ENCODE measurements around the gene MAP7D2.
A peak's percentile ranks its signal among the peaks of the same experiment; 100 is the strongest.
"Not testable (repeated sequence)": the region's sequence is repeated elsewhere in the genome, so short reads cannot be mapped to it uniquely, and the experiment has no call there.

Gene MAP7D2

GRCh38 chrX:20128670-20129069 lies 12.0 kb upstream of the MAP7D2 start:
- CTCF ChIA-PET: interaction anchor here (0.6 to 2.0 kb wide), 3 partner anchors 11 to 85 kb away, joined by 3 to 4 read pairs (median 3); no protein-coding TSS in a partner anchor
- POLR2A ChIA-PET: interaction anchor here (3.1 kb wide), 1 partner anchor 13 kb away, joined by 16 read pairs; the partner anchor contains the start of gene EIF1AX
- no peak for TF ChIP-seq ZNF394 (tag by site-specific recombination; IDR thresholded peaks at IDR 0.05; ENCODE audit: borderline replicate concordance)
- peak; percentile 79; the same call in 1 of the 2 replicates for TF ChIP-seq ZNF558 (tag by site-specific recombination; IDR thresholded peaks at IDR 0.05)
- peak; percentile 81 for TF ChIP-seq ZBTB44 (tag by site-specific recombination; IDR thresholded peaks at IDR 0.05)

GRCh38 chrX:20127440-20127839 lies 10.7 kb upstream of the MAP7D2 start:
- TF ChIP-seq ZNF654 (tag by site-specific recombination; IDR thresholded peaks at IDR 0.05; ENCODE audit: low read depth): 0 out of 2 replicates have a peak, but pooled peaks have one; percentile 7
- CTCF ChIA-PET: interaction anchor here (0.7 kb wide), 3 partner anchors 12 to 425 kb away, joined by 3 to 4 read pairs (median 3); no protein-coding TSS in a partner anchor
- POLR2A ChIA-PET: not testable (repeated sequence)

More at GRCh38 chrX:20128670-20129069, 12.0 kb upstream of the MAP7D2 start:
- Histone ChIP-seq H3K36me3 (ENCODE audit: control insufficient read depth in 2 of 2, insufficient read depth in 1 of 2, low read length in 2 of 2) (peaks cover 66 to 70% of the 10 kb centered on the region in 2 experiments), H3K4me3 (ENCODE audit: low read depth, low read length) (no peak overlapping the region), H3K9me3 (ENCODE audit: control insufficient read depth, insufficient read depth, low read depth, low read length) (no peaks in the 10 kb centered on the region), H3K4me1 (ENCODE audit: control insufficient read depth, insufficient read depth, low read length) (0 out of 2 replicates have a peak, but pooled peaks cover 2% of the 10 kb centered on the region), H3K27ac (ENCODE audit: extremely low read depth, low read depth, low read length) (no peak overlapping the region)

DNA sequence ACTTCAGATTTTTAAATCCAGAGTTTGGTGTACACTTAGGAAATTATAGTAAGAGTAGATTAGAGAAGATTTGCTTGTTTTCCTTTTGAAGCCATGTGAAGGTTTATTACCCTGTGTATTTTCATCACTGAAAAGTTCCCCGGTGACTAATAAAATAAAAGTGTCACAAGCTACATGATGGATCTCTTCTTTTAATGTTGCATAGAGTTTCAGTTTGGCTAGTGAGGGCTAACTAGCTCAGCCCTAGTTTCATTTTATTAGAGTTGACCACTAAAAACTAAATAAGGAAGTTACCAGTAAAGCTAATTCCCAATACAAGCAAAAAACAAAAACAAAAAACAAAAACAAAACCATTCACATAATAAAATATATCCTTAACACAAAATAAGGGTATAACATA lies 10.1 kb upstream of the MAP7D2 start:
- H3K4me1 ChIP-seq (ENCODE audit: control insufficient read depth, insufficient read depth, low read length); H3K4me3 ChIP-seq (ENCODE audit: low read depth, low read length); H3K9me3 ChIP-seq (ENCODE audit: control insufficient read depth, insufficient read depth, low read depth, low read length); H3K27ac ChIP-seq (ENCODE audit: extremely low read depth, low read depth, low read length); CTCF ChIA-PET; POLR2A ChIA-PET: not testable (repeated sequence)
- peaks cover 50 to 51% of the 10 kb centered on the region in 2 experiments for H3K36me3 ChIP-seq (ENCODE audit: control insufficient read depth in 2 of 2, insufficient read depth in 1 of 2, low read length in 2 of 2)
- TF ChIP-seq TCF7L2 (IDR thresholded peaks at IDR 0.05; ENCODE audit: borderline replicate concordance, low read depth, low read length): 0 out of 2 replicates have a peak, but pooled peaks have one; percentile 15

More at GRCh38 chrX:20127440-20127839, 10.7 kb upstream of the MAP7D2 start:
- H3K36me3 ChIP-seq (ENCODE audit: control insufficient read depth in 2 of 2, insufficient read depth in 1 of 2, low read length in 2 of 2): peaks cover 56 to 57% of the 10 kb centered on the region in 2 experiments
- not testable (repeated sequence) for H3K27ac ChIP-seq (ENCODE audit: extremely low read depth, low read depth, low read length); H3K4me1 ChIP-seq (ENCODE audit: control insufficient read depth, insufficient read depth, low read length); H3K4me3 ChIP-seq (ENCODE audit: low read depth, low read length); H3K9me3 ChIP-seq (ENCODE audit: control insufficient read depth, insufficient read depth, low read depth, low read length)

DNA sequence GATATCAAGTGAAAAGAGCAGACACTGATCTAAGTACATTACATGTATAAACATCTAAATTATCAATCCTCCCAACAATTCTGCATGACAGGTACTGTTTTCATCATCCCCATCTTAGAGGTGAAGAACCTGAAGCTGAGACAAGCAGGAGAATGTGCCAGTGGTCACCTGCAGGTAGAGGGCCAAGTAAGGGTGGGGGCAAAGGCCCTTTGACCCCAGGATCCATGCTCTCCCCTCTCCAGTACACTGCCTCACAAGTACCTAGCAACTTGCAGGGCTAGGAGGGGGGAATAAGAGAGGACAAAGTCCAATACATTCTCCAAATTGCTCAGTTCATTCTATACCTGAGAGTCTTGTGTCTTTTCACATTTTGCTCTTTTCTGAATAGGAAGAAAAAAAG lies 8.3 kb upstream of the MAP7D2 start:
- ChIA-PET CTCF (no interaction called here), POLR2A (no interaction called here)
- Histone ChIP-seq H3K9me3 (ENCODE audit: control insufficient read depth, insufficient read depth, low read depth, low read length) (no peaks in the 10 kb centered on the region), H3K4me3 (ENCODE audit: low read depth, low read length) (no peak overlapping the region), H3K36me3 (ENCODE audit: control insufficient read depth in 2 of 2, insufficient read depth in 1 of 2, low read length in 2 of 2) (peaks cover 32 to 34% of the 10 kb centered on the region in 2 experiments), H3K27ac (ENCODE audit: extremely low read depth, low read depth, low read length) (no peak overlapping the region), H3K4me1 (ENCODE audit: control insufficient read depth, insufficient read depth, low read length) (0 out of 2 replicates have a peak, but pooled peaks cover 2% of the 10 kb centered on the region)
- TF ChIP-seq ZNF664 (tag by site-specific recombination; IDR thresholded peaks at IDR 0.05) (no peak), ZNF202 (tag by site-specific recombination; IDR thresholded peaks at IDR 0.05; ENCODE audit: borderline replicate concordance) (no peak), ZNF645 (tag by site-specific recombination; IDR thresholded peaks at IDR 0.05) (no peak), ZNF2 (tag by site-specific recombination; IDR thresholded peaks at IDR 0.05) (no peak), ELK4 (IDR thresholded peaks at IDR 0.05; ENCODE audit: borderline replicate concordance, low read depth, low read length) (no peak)
- TF ChIP-seq, protein P1, sequence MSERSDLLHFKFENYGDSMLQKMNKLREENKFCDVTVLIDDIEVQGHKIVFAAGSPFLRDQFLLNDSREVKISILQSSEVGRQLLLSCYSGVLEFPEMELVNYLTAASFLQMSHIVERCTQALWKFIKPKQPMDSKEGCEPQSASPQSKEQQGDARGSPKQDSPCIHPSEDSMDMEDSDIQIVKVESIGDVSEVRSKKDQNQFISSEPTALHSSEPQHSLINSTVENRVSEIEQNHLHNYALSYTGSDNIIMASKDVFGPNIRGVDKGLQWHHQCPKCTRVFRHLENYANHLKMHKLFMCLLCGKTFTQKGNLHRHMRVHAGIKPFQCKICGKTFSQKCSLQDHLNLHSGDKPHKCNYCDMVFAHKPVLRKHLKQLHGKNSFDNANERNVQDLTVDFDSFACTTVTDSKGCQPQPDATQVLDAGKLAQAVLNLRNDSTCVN (tag by site-specific recombination; optimal IDR thresholded peaks at IDR 0.05): no peak
